HL-60 (cell line): ENCODE data around the gene SLC15A3.

ENCODE experiments used
- GABPA ChIP-seq: IDR thresholded peaks from 2 replicates; pipeline ENCODE4 v1.6.1; 2012; ENCODE audit warnings: low read depth
- POLR2AphosphoS5 ChIP-seq: IDR thresholded peaks from 2 replicates; pipeline ENCODE4 v1.6.1; 2012; ENCODE audit warnings: low read depth
- TF ChIP-seq, protein P1 (sequence below): IDR thresholded peaks from one replicate; pipeline ENCODE4 v1.5.1; 2011; ENCODE audit warnings: low read length, control low read depth, inconsistent platforms; ENCODE audit not compliant: insufficient read depth

DNA sequence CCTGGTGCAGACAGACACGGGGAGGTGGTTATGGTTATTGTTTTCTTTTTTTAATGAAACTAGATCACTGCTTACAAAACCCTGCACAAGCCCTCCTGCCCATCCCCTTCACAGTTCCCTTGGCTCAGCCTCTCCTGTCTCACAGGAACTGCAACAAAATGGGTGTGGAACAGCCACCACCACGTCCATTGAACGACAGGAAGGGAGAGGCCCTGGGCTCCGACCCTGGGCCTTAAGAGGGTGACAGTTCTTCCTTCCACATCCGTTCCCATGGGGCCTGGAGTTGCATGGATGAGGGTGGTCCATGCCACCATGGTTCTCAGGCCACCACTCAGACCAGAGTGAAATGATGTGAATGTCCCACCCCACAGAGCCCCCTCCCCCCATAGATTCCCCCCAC, 61.3 kb downstream of the SLC15A3 start:
- TF ChIP-seq, protein P1, sequence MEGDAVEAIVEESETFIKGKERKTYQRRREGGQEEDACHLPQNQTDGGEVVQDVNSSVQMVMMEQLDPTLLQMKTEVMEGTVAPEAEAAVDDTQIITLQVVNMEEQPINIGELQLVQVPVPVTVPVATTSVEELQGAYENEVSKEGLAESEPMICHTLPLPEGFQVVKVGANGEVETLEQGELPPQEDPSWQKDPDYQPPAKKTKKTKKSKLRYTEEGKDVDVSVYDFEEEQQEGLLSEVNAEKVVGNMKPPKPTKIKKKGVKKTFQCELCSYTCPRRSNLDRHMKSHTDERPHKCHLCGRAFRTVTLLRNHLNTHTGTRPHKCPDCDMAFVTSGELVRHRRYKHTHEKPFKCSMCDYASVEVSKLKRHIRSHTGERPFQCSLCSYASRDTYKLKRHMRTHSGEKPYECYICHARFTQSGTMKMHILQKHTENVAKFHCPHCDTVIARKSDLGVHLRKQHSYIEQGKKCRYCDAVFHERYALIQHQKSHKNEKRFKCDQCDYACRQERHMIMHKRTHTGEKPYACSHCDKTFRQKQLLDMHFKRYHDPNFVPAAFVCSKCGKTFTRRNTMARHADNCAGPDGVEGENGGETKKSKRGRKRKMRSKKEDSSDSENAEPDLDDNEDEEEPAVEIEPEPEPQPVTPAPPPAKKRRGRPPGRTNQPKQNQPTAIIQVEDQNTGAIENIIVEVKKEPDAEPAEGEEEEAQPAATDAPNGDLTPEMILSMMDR, result no peak
- no peak for TF ChIP-seq POLR2AphosphoS5
- no peak for TF ChIP-seq GABPA
